ENCODE measurements around the gene AP1S3.

Gene AP1S3

GRCh38 chr2:223712642-223713041, 124.7 kb downstream of the AP1S3 start:
- peak; percentile 57; the same call in 2 of the 3 replicates for ATAC-seq

GRCh38 chr2:223711596-223712326, 125.6 kb downstream of the AP1S3 start:
- ATAC-seq, result no peak
- no peak for TF ChIP-seq ZNF70 (CRISPR knock-in tag; IDR thresholded peaks at IDR 0.05)
- no peak for TF ChIP-seq ZNF8 (CRISPR knock-in tag; IDR thresholded peaks at IDR 0.05)
- TF ChIP-seq RARB (CRISPR knock-in tag; IDR thresholded peaks at IDR 0.05), result no peak
- TF ChIP-seq, protein P1, sequence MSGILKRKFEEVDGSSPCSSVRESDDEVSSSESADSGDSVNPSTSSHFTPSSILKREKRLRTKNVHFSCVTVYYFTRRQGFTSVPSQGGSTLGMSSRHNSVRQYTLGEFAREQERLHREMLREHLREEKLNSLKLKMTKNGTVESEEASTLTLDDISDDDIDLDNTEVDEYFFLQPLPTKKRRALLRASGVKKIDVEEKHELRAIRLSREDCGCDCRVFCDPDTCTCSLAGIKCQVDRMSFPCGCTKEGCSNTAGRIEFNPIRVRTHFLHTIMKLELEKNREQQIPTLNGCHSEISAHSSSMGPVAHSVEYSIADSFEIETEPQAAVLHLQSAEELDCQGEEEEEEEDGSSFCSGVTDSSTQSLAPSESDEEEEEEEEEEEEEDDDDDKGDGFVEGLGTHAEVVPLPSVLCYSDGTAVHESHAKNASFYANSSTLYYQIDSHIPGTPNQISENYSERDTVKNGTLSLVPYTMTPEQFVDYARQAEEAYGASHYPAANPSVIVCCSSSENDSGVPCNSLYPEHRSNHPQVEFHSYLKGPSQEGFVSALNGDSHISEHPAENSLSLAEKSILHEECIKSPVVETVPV (CRISPR knock-in tag; IDR thresholded peaks at IDR 0.05), result no peak
- TF ChIP-seq ISL1 (CRISPR knock-in tag; IDR thresholded peaks at IDR 0.05), result no peak
- TF ChIP-seq SNAI2 (CRISPR knock-in tag; IDR thresholded peaks at IDR 0.05), result no peak
- no peak for TF ChIP-seq ZFP30 (CRISPR knock-in tag; IDR thresholded peaks at IDR 0.05)
- TF ChIP-seq OSR1 (CRISPR knock-in tag; IDR thresholded peaks at IDR 0.05), result no peak
- TF ChIP-seq ZC3H10 (CRISPR knock-in tag; IDR thresholded peaks at IDR 0.05), result no peak
- no peak for TF ChIP-seq TOX (CRISPR knock-in tag; IDR thresholded peaks at IDR 0.05; ENCODE audit: borderline replicate concordance)
- TF ChIP-seq ZNF565 (CRISPR knock-in tag; conservative IDR thresholded peaks at IDR 0.05; ENCODE audit: low read depth), result no peak
- TF ChIP-seq ZFP3 (CRISPR knock-in tag; IDR thresholded peaks at IDR 0.05), result no peak
- TF ChIP-seq TSHZ2 (CRISPR knock-in tag; IDR thresholded peaks at IDR 0.05), result no peak
- no peak for TF ChIP-seq PPARA (CRISPR knock-in tag; IDR thresholded peaks at IDR 0.05; ENCODE audit: borderline replicate concordance)
- no peak for TF ChIP-seq ARNTL (CRISPR knock-in tag; IDR thresholded peaks at IDR 0.05; ENCODE audit: borderline replicate concordance, low read depth)
- TF ChIP-seq, protein P2, sequence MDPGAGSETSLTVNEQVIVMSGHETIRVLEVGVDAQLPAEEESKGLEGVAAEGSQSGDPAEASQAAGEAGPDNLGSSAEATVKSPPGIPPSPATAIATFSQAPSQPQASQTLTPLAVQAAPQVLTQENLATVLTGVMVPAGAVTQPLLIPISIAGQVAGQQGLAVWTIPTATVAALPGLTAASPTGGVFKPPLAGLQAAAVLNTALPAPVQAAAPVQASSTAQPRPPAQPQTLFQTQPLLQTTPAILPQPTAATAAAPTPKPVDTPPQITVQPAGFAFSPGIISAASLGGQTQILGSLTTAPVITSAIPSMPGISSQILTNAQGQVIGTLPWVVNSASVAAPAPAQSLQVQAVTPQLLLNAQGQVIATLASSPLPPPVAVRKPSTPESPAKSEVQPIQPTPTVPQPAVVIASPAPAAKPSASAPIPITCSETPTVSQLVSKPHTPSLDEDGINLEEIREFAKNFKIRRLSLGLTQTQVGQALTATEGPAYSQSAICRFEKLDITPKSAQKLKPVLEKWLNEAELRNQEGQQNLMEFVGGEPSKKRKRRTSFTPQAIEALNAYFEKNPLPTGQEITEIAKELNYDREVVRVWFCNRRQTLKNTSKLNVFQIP (CRISPR knock-in tag; IDR thresholded peaks at IDR 0.05; ENCODE audit: borderline replicate concordance, low read depth), result no peak
- no peak for TF ChIP-seq PATZ1 (CRISPR knock-in tag; IDR thresholded peaks at IDR 0.05; ENCODE audit: borderline replicate concordance)
- no peak for TF ChIP-seq CSDC2 (CRISPR knock-in tag; IDR thresholded peaks at IDR 0.05)

More at GRCh38 chr2:223712642-223713041, 124.7 kb downstream of the AP1S3 start:
- TF ChIP-seq ZFP3 (CRISPR knock-in tag; IDR thresholded peaks at IDR 0.05), result peak; percentile 58; the same call in 1 of the 2 replicates
- 0 out of 2 replicates have a peak, but pooled peaks have one; percentile 4 for TF ChIP-seq CSDC2 (CRISPR knock-in tag; IDR thresholded peaks at IDR 0.05)
- no peak for TF ChIP-seq CREB5 (CRISPR knock-in tag; IDR thresholded peaks at IDR 0.05; ENCODE audit: low read depth)
- TF ChIP-seq TOX (CRISPR knock-in tag; IDR thresholded peaks at IDR 0.05; ENCODE audit: borderline replicate concordance), result no peak
- TF ChIP-seq ISL1 (CRISPR knock-in tag; IDR thresholded peaks at IDR 0.05), result peak; percentile 95

Measured in SK-N-SH treated with all-trans-retinoic acid at 6 μM for 48 hours (cell line).